KBM-7 (cell line): ENCODE data around the gene ETV1.
"Not testable (repeated sequence)": the region's sequence is repeated elsewhere in the genome, so short reads cannot be mapped to it uniquely, and the experiment has no call there.

Experiments used
- DNase-seq: peaks from one replicate; pipeline ENCODE4 v3.0.0-alpha.2; 2015
- in situ Hi-C: fragments of 300-500 bp; cut with MboI; formaldehyde crosslinking; loops from 2 replicates; pipeline ENCODE4 v1.14.3; 2020; ENCODE audit warnings: low sequenced_read_pairs, low pct_unique_long_range_greater_than_20kb, mixed read lengths

The ETV1 gene

DNA sequence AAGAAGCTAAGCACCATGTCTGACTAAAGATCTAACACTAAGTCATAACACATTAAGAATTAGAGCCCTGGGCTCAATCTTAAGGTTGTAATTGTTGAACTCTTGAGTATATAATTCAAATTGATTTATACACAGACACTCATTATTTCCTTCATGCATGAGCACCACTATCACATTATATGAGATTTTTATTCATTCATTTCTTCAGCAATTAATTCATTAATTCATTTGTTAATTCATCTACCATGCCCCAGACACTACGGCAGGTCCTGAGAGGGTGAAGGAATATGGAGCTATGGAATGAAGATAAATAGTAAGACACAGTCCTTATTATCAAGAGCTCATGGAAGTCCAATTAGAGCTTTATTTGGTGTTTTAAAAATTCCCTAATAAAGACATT lies 41.9 kb downstream of the ETV1 start:
- in situ Hi-C loops = no loop called here
- DNase-seq = no peak

DNA sequence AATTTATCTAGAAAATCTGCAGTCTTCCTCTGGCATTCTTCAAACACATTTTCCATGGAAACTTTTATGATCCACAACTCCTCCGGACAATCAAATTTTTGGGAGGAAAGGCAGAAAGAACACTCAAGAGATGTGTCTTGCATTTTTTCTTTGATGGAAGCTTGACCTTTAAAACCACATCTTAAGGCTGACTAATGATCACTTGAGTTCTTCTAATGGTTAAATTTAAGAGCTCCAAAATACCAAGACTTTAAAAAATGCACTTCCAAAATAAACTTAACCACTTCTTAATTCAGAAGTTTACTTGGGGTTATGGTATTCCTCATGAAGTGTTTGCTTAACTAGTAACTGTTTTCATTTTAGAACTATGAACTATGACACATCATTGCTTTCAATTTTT lies 43.3 kb downstream of the ETV1 start:
- no peak for DNase-seq
- in situ Hi-C loops = no loop called here

DNA sequence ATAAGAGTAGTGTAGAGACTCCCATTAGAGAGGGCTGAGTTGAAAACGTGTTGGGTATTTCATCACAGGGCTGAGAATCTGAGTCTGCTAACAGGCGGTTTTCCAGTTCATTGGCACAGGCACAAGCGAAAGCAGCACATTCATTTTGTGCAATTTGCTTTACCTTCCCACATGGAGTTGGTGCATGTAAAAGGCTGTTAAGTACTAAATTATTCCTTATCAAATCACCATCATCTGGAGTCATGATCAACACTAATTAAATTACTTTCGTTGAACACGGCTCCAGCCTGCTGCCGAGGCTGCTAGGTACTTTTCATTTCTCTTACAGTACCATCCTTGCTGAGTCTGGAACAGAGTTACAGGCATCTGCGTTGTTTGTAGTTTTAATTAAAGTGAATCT lies 43.8 kb downstream of the ETV1 start:
- DNase-seq = no peak
- in situ Hi-C loops = no loop called here

- in situ Hi-C loops = no loop called here
- no peak for DNase-seq
Measured at GRCh38 chr7:13933536-13933935, 55.9 kb downstream of the ETV1 start.

DNA sequence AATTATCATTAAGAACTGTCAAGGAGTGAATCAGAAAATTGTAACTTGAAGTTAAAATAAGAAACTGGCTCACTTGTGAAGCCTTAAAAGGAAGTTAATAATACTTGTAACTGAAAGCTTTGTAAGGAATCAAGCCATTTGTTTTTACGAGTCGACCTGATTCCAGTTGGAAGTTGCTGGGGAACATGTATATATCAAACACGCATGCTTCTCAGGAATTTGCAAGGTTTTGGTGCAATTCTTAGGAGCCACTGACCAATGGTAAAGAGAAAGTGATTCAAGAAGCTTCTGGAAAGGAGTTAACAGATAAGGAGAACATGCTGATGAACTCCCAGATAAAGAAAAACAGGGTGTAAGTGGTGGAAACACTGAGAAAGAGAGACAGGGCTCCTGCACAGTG lies 56.4 kb downstream of the ETV1 start:
- in situ Hi-C loops = no loop called here
- no peak for DNase-seq

GRCh38 chr7:13932131-13932530 lies 57.3 kb downstream of the ETV1 start:
- in situ Hi-C loops = no loop called here

DNA sequence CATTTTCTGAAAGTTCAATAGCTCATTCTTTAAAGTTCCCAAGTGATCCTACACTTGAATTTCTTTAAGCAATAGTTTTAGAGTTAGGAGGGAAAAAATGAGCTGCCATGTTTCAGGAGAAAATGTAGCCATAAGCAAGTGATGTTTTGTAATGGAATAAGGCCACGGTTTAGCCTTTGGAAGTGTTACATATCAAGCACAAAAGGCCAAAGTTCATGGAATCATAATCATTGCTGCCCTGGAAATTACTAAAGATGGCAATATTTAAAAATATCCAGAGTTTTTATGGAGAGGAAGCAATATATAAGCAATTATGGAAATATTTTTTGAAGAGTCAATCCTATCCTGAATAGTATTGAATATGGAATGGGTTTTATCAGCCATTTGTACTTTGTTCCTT lies 68.4 kb downstream of the ETV1 start:
- in situ Hi-C loops = no loop called here
- no peak for DNase-seq

More at GRCh38 chr7:13932131-13932530, 57.3 kb downstream of the ETV1 start:
- no peak for DNase-seq

GRCh38 chr7:13920053-13920697 lies 69.3 kb downstream of the ETV1 start:
- in situ Hi-C loops = no loop called here
- DNase-seq = no peak

GRCh38 chr7:13918333-13918732 lies 71.1 kb downstream of the ETV1 start:
- in situ Hi-C loops, DNase-seq: not testable (repeated sequence)

- in situ Hi-C loops, DNase-seq: not testable (repeated sequence)
Measured at GRCh38 chr7:13917103-13917502, 72.4 kb downstream of the ETV1 start.

DNA sequence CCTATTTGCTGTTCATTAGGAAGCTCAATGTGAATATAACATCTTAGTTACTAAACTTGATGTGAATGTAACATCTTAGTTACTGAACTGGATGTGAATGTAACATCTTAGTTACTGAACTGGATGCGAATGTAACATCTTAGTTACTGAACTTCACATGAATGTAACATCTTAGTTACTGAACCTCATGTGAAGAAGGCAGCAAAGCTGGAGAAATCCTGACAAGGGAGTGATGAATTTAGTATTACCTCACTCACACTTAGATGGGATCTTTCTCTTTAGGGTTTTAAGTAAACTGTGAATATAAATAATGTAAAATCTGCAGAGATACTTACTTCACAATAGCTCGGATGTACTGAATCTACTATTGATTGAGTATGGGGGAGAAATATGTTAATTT lies 73.6 kb downstream of the ETV1 start:
- in situ Hi-C loops = no loop called here
- DNase-seq = no peak

DNA sequence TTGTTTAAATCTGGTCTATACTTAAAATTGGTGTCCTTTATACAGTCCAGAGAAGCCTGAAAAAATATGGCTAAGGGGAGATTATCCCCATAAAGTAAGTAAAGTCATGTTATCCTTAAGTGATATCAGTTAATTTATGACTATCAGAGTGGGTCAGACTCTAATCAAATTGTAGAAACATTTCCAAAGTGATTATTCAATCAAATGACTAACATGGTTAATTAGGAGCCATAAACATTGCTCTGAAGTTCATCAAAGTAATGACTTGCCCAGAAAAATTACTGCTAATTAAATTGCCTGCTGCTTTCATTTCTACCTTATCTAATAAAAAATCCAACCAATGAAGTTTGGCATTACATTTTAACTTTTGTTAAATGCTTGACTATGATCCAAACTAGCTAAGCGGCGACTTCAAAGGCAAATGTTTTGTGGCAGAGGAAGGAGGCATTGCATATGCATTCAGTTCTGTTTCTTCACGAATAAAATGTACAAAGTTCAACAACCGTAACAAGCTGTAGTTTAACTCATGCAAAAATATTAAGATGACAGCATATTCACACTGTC lies 76.7 kb downstream of the ETV1 start:
- DNase-seq = no peak
- in situ Hi-C loops = no loop called here

DNA sequence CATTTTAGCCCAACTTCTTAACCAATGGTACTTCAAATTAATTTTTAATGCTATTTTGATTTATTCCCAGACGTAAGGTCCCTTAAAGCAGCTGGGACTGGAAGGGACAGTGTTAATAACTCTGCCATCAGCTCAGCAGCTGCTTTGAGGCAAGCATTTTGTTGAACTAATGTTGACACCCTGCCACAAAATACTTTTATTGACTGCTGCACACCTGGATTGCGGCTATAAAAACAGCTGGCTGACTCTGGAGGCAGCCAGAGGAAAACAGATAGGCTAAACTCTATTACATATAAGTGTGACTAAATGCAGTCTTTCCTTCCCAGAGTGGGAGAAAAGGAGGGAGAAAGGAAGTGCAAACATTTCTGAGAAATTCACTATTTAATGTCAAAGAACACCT lies 77.6 kb downstream of the ETV1 start:
- in situ Hi-C loops = no loop called here
- DNase-seq = no peak

- DNase-seq = peak; percentile 43
- in situ Hi-C loops = no loop called here
Measured at GRCh38 chr7:13910805-13911551, 78.5 kb downstream of the ETV1 start.

- in situ Hi-C loops = no loop called here
- peak; percentile 16 for DNase-seq
Measured at GRCh38 chr7:13908667-13909397, 80.6 kb downstream of the ETV1 start.

GRCh38 chr7:13907831-13908230 lies 81.6 kb downstream of the ETV1 start:
- no peak for DNase-seq
- in situ Hi-C loops = no loop called here

DNA sequence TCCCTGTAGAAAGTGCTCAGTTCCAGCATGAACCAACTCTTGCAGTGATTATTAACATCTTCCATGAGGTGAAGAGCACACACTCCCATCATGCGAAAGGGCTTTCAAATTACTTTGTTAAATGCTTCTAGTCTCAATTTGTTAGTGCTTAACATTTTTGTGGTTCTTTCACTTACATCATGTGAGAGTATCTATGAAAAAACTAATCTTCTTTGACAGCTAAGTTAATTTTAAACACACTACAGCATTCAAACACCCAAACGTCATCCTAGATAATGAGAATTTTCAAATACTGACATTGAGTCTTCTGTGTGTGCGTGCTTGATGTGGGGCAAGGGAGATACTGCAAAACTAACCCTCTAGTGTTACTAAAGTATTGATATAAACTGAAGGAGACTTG lies 84.8 kb downstream of the ETV1 start:
- in situ Hi-C loops = no loop called here
- no peak for DNase-seq

GRCh38 chr7:13904007-13904406 lies 85.5 kb downstream of the ETV1 start:
- no peak for DNase-seq
- in situ Hi-C loops = no loop called here

DNA sequence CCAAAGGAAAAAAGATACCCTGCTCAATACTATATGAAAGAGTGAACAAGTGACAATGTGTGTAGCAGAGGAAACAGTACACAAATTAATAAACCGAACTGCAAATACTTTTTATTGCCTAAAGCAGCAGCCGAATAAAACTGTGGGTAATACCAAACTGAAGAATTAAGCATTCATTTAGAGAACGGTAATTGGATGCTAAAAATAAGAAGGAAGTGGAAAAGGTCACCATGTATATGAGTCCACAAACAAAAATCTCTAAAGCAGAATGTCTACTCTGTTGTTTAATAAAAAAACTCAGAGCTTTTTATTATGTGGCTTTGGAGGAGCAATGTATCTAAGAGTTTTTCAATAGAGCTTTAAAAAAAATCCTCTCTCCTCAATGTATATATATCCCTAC lies 87.9 kb downstream of the ETV1 start:
- no peak for DNase-seq
- in situ Hi-C loops = no loop called here
